ENCODE results near the gene ZNF331.

GRCh38 chr19:53509845-53510244, 28.1 kb upstream of the ZNF331 start:
- TF ChIP-seq CTCF (conservative IDR thresholded peaks at IDR 0.05; ENCODE audit: low read depth, low read length) (no peak), EZH2 (IDR thresholded peaks at IDR 0.05; ENCODE audit: low read length, unreplicated experiment) (no peak), EZH2phosphoT487 (IDR thresholded peaks at IDR 0.05; ENCODE audit: borderline replicate concordance, low read length) (no peak)
